Measurements from ENCODE around the gene TMEM132E. TPM values are rescaled to one million over a fixed set of nuclear protein-coding genes. Genes with fewer than 3 reads are reported as not detected.
A peak's percentile ranks its signal among the peaks of the same experiment; 100 is the strongest.

TMEM132E gene
- total RNA-seq, 2 donors from 2014 or later: not detected

DNA sequence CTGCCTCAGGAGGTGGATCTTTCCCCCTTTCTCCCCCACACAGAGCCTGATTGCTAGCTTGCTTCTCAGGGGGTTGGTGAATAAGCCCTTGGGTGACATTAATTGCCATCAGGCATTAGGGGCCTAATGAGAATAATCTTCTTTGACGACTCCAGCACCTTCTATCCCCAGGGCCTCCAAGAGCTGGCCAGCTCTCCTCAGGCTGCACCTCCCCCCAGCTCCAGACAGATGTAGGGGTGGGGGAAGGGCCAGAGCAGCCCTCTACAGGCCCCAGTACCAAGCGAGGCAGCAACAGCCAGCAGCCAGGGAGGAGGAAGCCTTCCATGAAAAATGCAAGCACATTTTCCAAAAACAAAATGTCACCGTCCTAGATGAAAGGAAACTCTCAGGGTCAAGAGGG lies 1.4 kb upstream of the TMEM132E start:
- H3K4me3 Mint-ChIP-seq: peak overlapping the region; percentile 91
- H3K36me3 Mint-ChIP-seq (ENCODE audit: low read depth): peaks cover 11% of the 10 kb centered on the region
- H3K9me3 ChIP-seq (ENCODE audit: control insufficient read depth, low read length, poor library complexity, severe bottlenecking): no peaks in the 10 kb centered on the region
- ATAC-seq: no peak
- DNase-seq: no peak
- peaks cover 74% of the 10 kb centered on the region for H3K27me3 Mint-ChIP-seq
- no peak overlapping the region for H3K27ac Mint-ChIP-seq
- H3K4me1 Mint-ChIP-seq: peaks cover 12% of the 10 kb centered on the region

DNA sequence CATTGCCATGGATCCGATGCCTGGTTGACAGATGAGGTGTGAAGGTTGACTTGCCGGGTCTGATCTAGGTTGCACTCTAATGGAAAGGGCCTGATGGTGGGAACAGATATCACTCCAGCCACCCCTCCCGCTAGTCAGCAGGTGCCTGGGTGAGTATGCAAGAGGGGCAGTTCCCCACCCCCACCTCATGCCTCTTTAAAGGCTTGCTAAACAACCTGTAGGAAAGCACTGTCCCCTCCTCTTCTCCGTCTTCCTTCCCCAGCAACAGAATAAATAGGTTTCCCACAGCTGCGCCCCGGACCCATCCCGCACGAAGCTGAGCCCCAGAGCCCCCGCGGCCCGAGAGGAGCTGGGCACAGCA lies 746 bp upstream of the TMEM132E start:
- Mint-ChIP-seq H3K4me1 (peaks cover 12% of the 10 kb centered on the region), H3K27ac (peak overlapping the region; percentile 29), H3K36me3 (ENCODE audit: low read depth) (peaks cover 8% of the 10 kb centered on the region), H3K4me3 (peak overlapping the region; percentile 91), H3K27me3 (peaks cover 74% of the 10 kb centered on the region)
- DNase-seq (no peak), ATAC-seq (no peak)
- H3K9me3 ChIP-seq (ENCODE audit: control insufficient read depth, low read length, poor library complexity, severe bottlenecking): no peaks in the 10 kb centered on the region

DNA sequence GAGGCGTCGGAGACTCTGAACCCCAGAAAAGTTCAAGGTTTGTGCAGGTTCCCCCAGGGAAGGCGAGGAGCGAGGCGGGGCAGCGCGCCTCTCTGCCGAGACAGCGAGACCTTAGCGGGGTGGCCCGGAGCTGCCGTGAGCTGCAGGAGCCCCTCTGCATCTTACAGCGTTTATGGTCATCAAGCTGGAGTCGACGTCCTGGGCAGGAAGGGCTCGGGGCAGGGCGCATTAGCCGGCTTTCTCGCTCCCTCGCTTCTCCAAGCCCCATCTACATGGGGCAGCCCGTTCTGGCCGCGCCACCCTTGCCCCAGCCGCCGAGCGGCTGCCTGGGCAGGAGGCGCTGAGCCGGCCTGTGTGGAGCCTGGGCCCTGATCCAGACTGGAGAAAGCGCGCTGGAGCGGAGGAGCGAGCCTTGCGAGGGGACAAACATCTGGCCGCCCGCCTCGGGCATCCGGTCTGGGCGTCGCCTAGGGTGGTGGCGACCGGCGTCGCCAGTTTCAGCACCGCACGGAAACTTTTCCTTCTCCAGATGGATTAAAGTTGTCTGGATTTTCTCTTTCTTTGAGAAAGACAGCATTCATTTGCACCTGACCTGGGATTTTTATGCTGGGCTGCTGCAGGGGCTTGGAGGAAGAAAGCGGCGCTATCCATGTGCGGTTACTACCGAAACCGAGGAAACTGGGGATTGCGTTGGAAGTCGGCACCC lies 750 bp downstream of the TMEM132E start:
- H3K4me3 Mint-ChIP-seq: peak overlapping the region; percentile 78
- no peak overlapping the region for H3K27ac Mint-ChIP-seq
- no peaks in the 10 kb centered on the region for H3K9me3 ChIP-seq (ENCODE audit: control insufficient read depth, low read length, poor library complexity, severe bottlenecking)
- peaks cover 4% of the 10 kb centered on the region for H3K36me3 Mint-ChIP-seq (ENCODE audit: low read depth)
- ATAC-seq (no peak), DNase-seq (no peak)
- peaks cover 14% of the 10 kb centered on the region for H3K4me1 Mint-ChIP-seq
- peaks cover 74% of the 10 kb centered on the region for H3K27me3 Mint-ChIP-seq

DNA sequence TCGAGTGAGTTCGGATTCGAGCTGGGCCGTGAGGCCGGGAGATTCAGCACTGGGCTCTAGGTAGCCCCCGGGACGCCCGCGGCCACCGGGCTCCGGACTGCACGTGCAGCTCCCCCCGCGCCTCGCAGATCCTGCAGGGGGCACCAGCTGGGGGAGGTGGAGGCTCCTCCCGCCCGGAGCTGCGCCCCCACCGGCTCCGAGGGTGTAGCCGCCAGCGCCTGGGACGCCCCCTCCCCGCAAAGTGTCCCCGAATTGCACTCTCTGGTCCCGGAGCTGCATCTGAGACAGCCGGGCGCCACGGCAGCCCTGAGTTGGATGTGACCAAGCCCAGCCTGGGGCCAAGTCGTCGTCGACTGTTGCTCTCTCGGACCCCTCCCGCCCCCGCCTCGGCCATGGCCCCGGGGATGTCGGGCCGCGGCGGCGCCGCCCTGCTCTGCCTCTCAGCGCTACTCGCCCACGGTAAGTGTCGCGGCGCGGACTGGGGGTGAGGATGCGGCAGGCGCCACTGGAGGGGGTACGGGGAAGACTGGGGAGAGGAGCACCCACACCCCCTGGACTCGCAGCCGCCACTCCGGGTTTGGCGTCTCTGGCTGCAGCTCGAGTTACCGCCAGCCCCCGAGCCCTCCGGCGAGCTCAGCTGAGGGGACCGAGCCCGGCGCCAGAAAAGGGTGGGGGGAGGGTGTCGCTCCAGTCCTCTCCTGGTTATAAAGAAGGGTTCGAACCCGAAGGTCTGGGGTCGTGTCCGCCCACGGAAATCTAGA lies 1.5 kb downstream of the TMEM132E start:
- Mint-ChIP-seq H3K4me1 (peaks cover 14% of the 10 kb centered on the region), H3K27me3 (peaks cover 72% of the 10 kb centered on the region), H3K4me3 (peak overlapping the region; percentile 78), H3K36me3 (ENCODE audit: low read depth) (peaks cover 4% of the 10 kb centered on the region), H3K27ac (no peak overlapping the region)
- ATAC-seq (no peak), DNase-seq (no peak)
- no peaks in the 10 kb centered on the region for H3K9me3 ChIP-seq (ENCODE audit: control insufficient read depth, low read length, poor library complexity, severe bottlenecking)

DNA sequence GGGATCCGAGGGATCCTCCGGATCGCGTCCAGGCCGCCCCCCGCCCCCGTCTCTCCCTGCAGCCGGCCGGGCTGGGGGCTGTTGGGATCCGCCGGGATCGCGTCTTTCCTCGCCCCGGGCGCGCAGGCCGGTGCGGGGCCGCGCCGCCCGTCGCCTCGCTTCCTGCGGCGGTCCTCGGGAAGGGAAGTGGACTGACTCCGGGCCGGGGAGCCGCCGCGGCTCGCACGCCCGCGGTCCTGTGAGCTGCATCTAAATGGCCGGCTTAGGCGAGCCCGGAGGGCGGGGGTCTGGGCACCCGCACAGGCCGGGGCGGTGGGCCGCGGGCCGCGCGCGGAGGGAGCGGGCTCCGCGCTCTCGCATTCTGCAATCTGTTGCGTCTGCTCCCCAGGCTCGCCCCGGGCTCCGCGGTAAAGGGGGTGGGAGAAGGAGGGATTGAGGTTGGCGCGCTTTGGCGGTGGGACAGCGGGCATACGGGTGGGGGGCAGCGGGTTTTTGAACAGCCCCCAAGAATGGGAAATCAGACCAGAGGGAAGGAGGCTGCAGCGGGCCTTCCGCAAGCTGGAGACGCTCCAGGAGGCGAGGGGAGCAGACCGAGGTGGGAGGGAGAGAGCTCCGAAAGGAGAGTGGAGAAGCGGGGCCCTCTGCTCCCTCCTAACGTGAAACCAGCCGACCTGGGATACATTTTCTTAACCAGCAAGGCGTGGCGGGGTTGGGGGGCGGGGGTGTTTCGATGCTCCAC lies 2.2 kb downstream of the TMEM132E start:
- peaks cover 70% of the 10 kb centered on the region for H3K27me3 Mint-ChIP-seq
- H3K9me3 ChIP-seq (ENCODE audit: control insufficient read depth, low read length, poor library complexity, severe bottlenecking): no peaks in the 10 kb centered on the region
- H3K4me1 Mint-ChIP-seq: peaks cover 14% of the 10 kb centered on the region
- H3K27ac Mint-ChIP-seq: no peak overlapping the region
- no peak for ATAC-seq
- DNase-seq: no peak
- H3K4me3 Mint-ChIP-seq: peak overlapping the region; percentile 63
- H3K36me3 Mint-ChIP-seq (ENCODE audit: low read depth): peaks cover 4% of the 10 kb centered on the region

DNA sequence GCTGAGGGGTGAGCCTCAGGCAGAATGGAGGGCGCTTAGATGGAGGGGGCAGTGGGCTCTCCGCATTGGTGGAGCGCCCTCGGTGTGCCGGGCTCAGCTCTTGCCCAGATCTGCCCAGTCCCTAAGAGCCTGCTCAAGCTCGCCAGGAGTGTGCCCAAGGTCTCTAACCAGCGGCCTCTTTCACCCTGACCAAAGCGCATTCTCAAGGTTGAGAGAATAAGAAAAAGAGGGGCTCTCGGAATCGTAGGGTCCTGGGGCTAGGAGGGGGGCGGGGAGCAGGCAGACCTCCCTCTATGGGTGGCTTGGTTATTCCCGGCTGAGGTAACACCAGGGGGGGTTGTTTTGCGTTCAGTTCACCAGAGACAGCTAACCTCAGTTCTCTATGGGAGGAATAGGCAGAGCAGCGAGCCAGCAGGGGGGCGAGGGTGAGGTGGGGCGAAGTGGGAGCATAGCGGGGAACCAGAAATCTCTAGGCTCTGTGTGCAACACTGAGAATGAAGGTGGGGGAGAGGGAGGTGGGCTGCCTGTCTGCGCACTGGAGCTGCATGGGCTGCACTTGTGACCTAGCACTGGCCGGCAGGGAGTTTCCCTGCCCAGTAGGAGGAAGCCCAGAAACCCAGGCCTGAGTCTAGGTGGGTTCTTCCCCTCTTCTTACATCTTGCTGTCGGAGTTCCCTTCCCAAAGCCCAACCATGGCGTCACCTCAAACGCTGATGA lies 3.0 kb downstream of the TMEM132E start:
- ATAC-seq (no peak), DNase-seq (no peak)
- Mint-ChIP-seq H3K27me3 (peaks cover 68% of the 10 kb centered on the region), H3K36me3 (ENCODE audit: low read depth) (peaks cover 4% of the 10 kb centered on the region), H3K4me1 (peaks cover 14% of the 10 kb centered on the region), H3K4me3 (peak overlapping the region; percentile 63), H3K27ac (no peak overlapping the region)
- H3K9me3 ChIP-seq (ENCODE audit: control insufficient read depth, low read length, poor library complexity, severe bottlenecking): no peaks in the 10 kb centered on the region

DNA sequence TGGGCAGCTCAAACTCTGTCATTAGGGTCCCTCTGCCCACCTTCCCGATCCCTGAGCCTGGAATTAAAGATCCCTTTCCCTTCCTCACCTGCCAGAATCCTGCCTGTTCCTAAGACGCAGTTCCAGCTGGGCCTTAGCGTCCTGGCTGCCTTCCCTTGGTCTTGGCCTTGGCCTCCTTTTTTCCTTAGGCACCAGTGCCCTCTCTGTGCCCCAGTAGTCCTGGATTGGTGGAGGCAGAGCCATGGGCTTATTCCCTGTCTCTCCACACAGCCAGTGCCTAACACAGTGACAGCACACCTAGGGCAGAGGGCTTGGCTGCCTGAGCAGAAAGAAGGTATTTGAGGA lies 3.5 kb downstream of the TMEM132E start:
- Mint-ChIP-seq H3K36me3 (ENCODE audit: low read depth) (peaks cover 4% of the 10 kb centered on the region), H3K27ac (no peak overlapping the region), H3K4me1 (peaks cover 14% of the 10 kb centered on the region), H3K4me3 (peak overlapping the region; percentile 63), H3K27me3 (peaks cover 68% of the 10 kb centered on the region)
- no peak for DNase-seq
- ATAC-seq: no peak
- no peaks in the 10 kb centered on the region for H3K9me3 ChIP-seq (ENCODE audit: control insufficient read depth, low read length, poor library complexity, severe bottlenecking)

DNA sequence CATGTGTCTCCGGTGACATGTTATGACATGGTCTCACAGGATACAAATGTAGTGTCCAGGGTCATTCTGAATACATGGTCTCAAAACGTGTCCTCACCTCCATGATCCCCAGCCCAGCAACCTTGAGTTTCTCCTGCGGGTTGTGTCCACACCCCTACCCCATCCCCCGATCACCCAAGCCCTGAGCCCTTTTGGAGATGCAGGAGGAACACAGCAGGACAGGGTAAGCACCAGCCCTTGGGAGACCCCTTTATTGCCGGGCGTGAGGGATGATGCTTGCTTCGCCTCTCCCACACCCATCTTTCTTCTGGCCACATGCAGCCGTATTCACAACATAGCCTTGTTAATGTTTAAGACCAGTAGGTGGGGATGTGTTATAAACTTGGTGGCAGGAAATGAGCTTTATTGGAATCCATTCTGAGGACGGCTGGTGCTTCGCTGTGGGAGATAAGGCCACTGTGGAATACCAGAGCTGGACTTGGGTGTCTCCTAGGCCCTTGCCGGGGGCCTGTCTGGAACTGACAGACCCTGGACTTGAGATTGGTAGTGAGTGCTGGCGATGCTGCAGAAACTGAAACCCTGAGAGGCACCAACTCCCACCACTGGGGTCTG lies 5.5 kb downstream of the TMEM132E start:
- peaks cover 7% of the 10 kb centered on the region for H3K4me1 Mint-ChIP-seq
- peaks cover 73% of the 10 kb centered on the region for H3K27me3 Mint-ChIP-seq
- no peaks in the 10 kb centered on the region for H3K36me3 Mint-ChIP-seq (ENCODE audit: low read depth)
- no peak overlapping the region for H3K4me3 Mint-ChIP-seq
- ATAC-seq (no peak), DNase-seq (no peak)
- H3K9me3 ChIP-seq (ENCODE audit: control insufficient read depth, low read length, poor library complexity, severe bottlenecking): no peaks in the 10 kb centered on the region
- H3K27ac Mint-ChIP-seq: no peak overlapping the region

DNA sequence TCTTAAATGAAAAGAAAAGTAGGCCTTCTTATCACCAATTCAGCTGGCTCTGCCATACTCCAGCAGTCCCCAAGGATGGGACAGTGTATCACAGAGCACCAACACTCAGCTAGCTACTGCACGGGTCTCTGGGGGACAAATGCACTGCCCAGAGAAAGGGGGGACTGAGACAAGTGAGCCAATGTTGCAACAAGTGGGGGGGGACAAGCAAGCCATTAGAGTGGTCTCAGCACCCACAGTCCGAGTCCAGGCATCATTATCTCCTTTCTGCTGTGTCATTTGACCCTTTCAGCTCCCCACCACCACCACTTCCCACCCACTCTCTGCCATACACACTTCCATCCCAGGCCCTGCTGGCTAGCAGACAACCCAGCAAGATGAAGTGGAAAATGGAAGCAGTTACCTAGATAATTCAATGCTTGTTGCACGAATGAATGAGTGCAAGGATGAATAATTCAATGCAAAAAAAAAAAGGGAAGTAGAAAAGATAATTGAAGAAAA lies 7.0 kb downstream of the TMEM132E start:
- H3K9me3 ChIP-seq (ENCODE audit: control insufficient read depth, low read length, poor library complexity, severe bottlenecking): no peaks in the 10 kb centered on the region
- ATAC-seq (no peak), DNase-seq (no peak)
- Mint-ChIP-seq H3K27me3 (peaks cover 85% of the 10 kb centered on the region), H3K27ac (no peak overlapping the region), H3K4me3 (no peak overlapping the region), H3K36me3 (ENCODE audit: low read depth) (peaks cover 3% of the 10 kb centered on the region), H3K4me1 (peaks cover 4% of the 10 kb centered on the region)

DNA sequence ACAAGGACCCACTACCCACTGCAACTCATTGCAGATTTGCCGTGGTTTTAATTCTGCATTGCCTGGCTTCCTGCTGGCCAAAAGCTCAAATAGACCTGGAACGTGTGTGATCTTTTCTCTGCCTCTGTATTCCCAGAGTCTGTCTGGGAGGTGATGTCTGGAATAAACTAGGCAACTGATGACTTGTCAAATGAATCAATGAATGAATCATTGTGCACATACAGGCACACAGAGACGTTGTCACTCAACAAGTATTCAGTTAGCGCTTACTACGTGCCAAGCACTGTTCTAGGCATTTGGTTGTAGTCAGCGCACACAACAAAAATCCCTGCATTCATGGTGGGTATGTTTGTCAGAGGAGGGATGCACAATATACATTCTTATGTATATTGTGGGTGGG lies 8.9 kb downstream of the TMEM132E start:
- DNase-seq (no peak), ATAC-seq (no peak)
- no peak overlapping the region for H3K4me3 Mint-ChIP-seq
- peaks cover 2% of the 10 kb centered on the region for H3K4me1 Mint-ChIP-seq
- peaks cover 91% of the 10 kb centered on the region for H3K27me3 Mint-ChIP-seq
- H3K9me3 ChIP-seq (ENCODE audit: control insufficient read depth, low read length, poor library complexity, severe bottlenecking): no peaks in the 10 kb centered on the region
- no peak overlapping the region for H3K27ac Mint-ChIP-seq
- H3K36me3 Mint-ChIP-seq (ENCODE audit: low read depth): peaks cover 3% of the 10 kb centered on the region

DNA sequence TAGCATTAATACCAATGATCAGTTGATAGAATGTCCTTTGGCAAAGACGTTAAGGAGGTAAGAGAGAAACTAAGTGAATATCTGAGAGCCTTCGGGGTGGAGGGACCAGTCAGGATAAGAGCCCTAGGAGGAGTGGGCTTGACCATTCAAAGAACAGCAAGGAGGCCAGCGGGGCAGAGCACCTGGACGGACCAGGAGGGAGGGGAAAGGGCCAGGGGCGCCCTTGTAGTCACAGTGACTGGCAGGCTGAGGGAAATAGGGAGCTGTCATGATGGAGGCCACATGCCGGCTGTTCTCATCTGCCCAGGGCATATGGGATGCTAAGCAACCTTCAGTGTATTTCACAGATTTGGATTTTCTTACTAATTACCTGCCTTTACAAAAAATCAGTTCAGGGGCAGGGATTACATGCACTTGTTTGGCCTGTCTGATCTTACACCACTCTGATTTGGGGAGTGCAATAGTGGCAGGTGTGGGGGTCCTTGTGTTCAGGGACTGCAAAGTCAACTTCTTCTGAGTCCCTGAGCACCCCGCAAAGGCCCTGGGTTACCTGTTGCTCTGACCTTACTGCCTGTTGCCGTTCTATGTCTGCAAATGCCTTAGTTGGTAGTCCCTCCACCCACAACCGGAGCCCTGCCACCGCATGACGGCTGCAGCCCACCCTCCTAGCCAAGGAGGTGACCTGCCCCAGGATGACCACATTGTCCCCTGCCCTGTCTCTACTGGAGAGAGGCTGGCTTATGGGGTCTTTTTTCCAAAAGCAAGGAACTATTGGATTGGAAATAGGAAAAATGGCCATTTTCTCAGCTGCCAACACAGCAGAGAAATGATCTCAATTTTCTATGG lies 10.0 kb downstream of the TMEM132E start:
- H3K4me3 Mint-ChIP-seq: no peak overlapping the region

DNA sequence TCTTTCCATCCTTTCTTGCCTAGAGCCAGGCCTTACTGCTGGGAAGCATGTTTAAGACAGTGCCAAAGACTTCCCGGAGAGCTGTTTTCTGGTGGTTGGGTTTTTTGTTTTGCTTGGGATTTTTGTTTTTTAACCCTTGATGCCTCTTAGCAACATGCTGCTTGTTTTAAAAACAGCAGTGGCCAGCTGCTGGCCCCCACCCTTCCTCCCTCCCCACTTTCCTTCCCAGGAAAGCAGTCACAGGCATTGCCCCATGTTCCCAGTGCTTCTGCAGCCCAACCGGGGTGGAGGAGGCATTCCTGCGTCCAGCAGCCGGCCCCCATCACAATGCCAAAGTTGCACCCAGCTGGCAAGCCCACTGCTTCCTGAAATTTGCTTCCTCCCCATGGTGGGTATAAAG lies 12.6 kb downstream of the TMEM132E start:
- Mint-ChIP-seq H3K4me3 (no peak overlapping the region), H3K27ac (no peak overlapping the region), H3K36me3 (ENCODE audit: low read depth) (peaks cover 3% of the 10 kb centered on the region), H3K27me3 (peaks cover 88% of the 10 kb centered on the region), H3K4me1 (peaks cover 5% of the 10 kb centered on the region)
- DNase-seq: no peak
- ATAC-seq: no peak
- no peaks in the 10 kb centered on the region for H3K9me3 ChIP-seq (ENCODE audit: control insufficient read depth, low read length, poor library complexity, severe bottlenecking)

More for the DNA sequence above, 10.0 kb downstream of the TMEM132E start:
- Mint-ChIP-seq H3K27ac (no peak overlapping the region), H3K36me3 (ENCODE audit: low read depth) (peaks cover 3% of the 10 kb centered on the region), H3K27me3 (peaks cover 91% of the 10 kb centered on the region), H3K4me1 (peaks cover 5% of the 10 kb centered on the region)
- DNase-seq (no peak), ATAC-seq (no peak)
- H3K9me3 ChIP-seq (ENCODE audit: control insufficient read depth, low read length, poor library complexity, severe bottlenecking): no peaks in the 10 kb centered on the region

Data from T-helper 17 cell (primary cell).